ENCODE data around the gene PRKCE.

Gene PRKCE

GRCh38 chr2:45786030-45786835 is 134.8 kb downstream of the PRKCE start:
- Histone ChIP-seq H3K9ac (ENCODE audit: low read length) (no peak overlapping the region), H3K79me1 (replicated peaks; ENCODE audit: low read length, poor library complexity, severe bottlenecking) (peaks cover 18% of the 10 kb centered on the region), H2BK12ac (ENCODE audit: low read length in 2 of 2) (no peak overlapping the region), H4K91ac (ENCODE audit: low read length) (no peak overlapping the region), H3K18ac (ENCODE audit: low read depth in 1 of 2, low read length in 2 of 2) (no peak overlapping the region), H3K4me1 (ENCODE audit: control insufficient read depth, insufficient read depth, low read depth, low read length) (peaks cover 1% of the 10 kb centered on the region), H2BK120ac (ENCODE audit: low read depth, low read length) (no peak overlapping the region), H4K8ac (ENCODE audit: low read length) (no peak overlapping the region), H2AFZ (ENCODE audit: low read depth, low read length) (no peak overlapping the region), H3K9me3 (ENCODE audit: control insufficient read depth, low read length) (no peaks in the 10 kb centered on the region), H3K4me2 (ENCODE audit: low read length, poor library complexity, severe bottlenecking) (no peak overlapping the region), H3K27me3 (ENCODE audit: control insufficient read depth in 1 of 2, insufficient read depth in 1 of 2, low read length in 2 of 2) (peaks cover 0 to 5% of the 10 kb centered on the region in 2 experiments), H2BK15ac (ENCODE audit: low read depth, poor library complexity, severe bottlenecking) (no peak overlapping the region), H2AK5ac (ENCODE audit: low read length, severe bottlenecking) (no peak overlapping the region), H3K27ac (ENCODE audit: low read length, poor library complexity, severe bottlenecking) (no peak overlapping the region), H3K4ac (ENCODE audit: low read depth in 1 of 2, low read length in 2 of 2) (no peak overlapping the region), H3K4me3 (ENCODE audit: insufficient read depth in 1 of 2, low read depth in 1 of 2, low read length in 2 of 2) (no peak overlapping the region), H3K36me3 (ENCODE audit: control insufficient read depth in 1 of 2, insufficient read depth in 2 of 2, low read depth in 1 of 2, low read length in 2 of 2) (no peaks in the 10 kb centered on the region), H3K23ac (ENCODE audit: low read length in 2 of 2) (no peak overlapping the region), H3K14ac (ENCODE audit: low read length in 2 of 2) (no peak overlapping the region), H2BK5ac (ENCODE audit: low read depth, low read length, poor library complexity, severe bottlenecking) (no peak overlapping the region)
- WGBS = 95% methylated on average over 10 of the region's 10 CpGs
- DNase-seq = no peak

- no peak overlapping the region for H2AK5ac ChIP-seq (ENCODE audit: low read length, severe bottlenecking)
- no peak overlapping the region for H2BK15ac ChIP-seq (ENCODE audit: low read depth, poor library complexity, severe bottlenecking)
- H2BK12ac ChIP-seq (ENCODE audit: low read length in 2 of 2) = no peak overlapping the region
Observed at GRCh38 chr2:45786836-45787357, 135.4 kb downstream of the PRKCE start.

GRCh38 chr2:45788401-45788800 is 136.9 kb downstream of the PRKCE start:
- Histone ChIP-seq H3K4ac (ENCODE audit: low read depth in 1 of 2, low read length in 2 of 2) (no peak overlapping the region), H3K9me3 (ENCODE audit: control insufficient read depth, low read length) (no peaks in the 10 kb centered on the region), H2BK12ac (ENCODE audit: low read length in 2 of 2) (no peak overlapping the region), H3K27ac (ENCODE audit: low read length, poor library complexity, severe bottlenecking) (no peak overlapping the region), H2BK15ac (ENCODE audit: low read depth, poor library complexity, severe bottlenecking) (no peak overlapping the region), H3K27me3 (ENCODE audit: control insufficient read depth in 1 of 2, insufficient read depth in 1 of 2, low read length in 2 of 2) (peaks cover 0 to 5% of the 10 kb centered on the region in 2 experiments), H3K14ac (ENCODE audit: low read length in 2 of 2) (no peak overlapping the region), H3K4me3 (ENCODE audit: insufficient read depth in 1 of 2, low read depth in 1 of 2, low read length in 2 of 2) (no peak overlapping the region), H3K4me1 (ENCODE audit: control insufficient read depth, insufficient read depth, low read depth, low read length) (peaks cover 1% of the 10 kb centered on the region), H3K79me1 (replicated peaks; ENCODE audit: low read length, poor library complexity, severe bottlenecking) (peaks cover 14% of the 10 kb centered on the region), H3K36me3 (ENCODE audit: control insufficient read depth in 1 of 2, insufficient read depth in 2 of 2, low read depth in 1 of 2, low read length in 2 of 2) (no peaks in the 10 kb centered on the region), H3K9ac (ENCODE audit: low read length) (no peak overlapping the region), H3K4me2 (ENCODE audit: low read length, poor library complexity, severe bottlenecking) (no peak overlapping the region), H4K8ac (ENCODE audit: low read length) (no peak overlapping the region), H2BK5ac (ENCODE audit: low read depth, low read length, poor library complexity, severe bottlenecking) (no peak overlapping the region), H2AK5ac (ENCODE audit: low read length, severe bottlenecking) (no peak overlapping the region), H3K18ac (ENCODE audit: low read depth in 1 of 2, low read length in 2 of 2) (no peak overlapping the region), H4K91ac (ENCODE audit: low read length) (no peak overlapping the region), H3K23ac (ENCODE audit: low read length in 2 of 2) (no peak overlapping the region), H2BK120ac (ENCODE audit: low read depth, low read length) (no peak overlapping the region), H2AFZ (ENCODE audit: low read depth, low read length) (no peak overlapping the region)
- 98% methylated on average over 2 of the region's 3 CpGs for WGBS
- DNase-seq = no peak

More at GRCh38 chr2:45786836-45787357, 135.4 kb downstream of the PRKCE start:
- peak; percentile 46 for DNase-seq
- H3K23ac ChIP-seq (ENCODE audit: low read length in 2 of 2) = no peak overlapping the region
- H3K4me1 ChIP-seq (ENCODE audit: control insufficient read depth, insufficient read depth, low read depth, low read length) = peaks cover 1% of the 10 kb centered on the region
- no peaks in the 10 kb centered on the region for H3K9me3 ChIP-seq (ENCODE audit: control insufficient read depth, low read length)
- no peak overlapping the region for H3K27ac ChIP-seq (ENCODE audit: low read length, poor library complexity, severe bottlenecking)
- no peak overlapping the region for H2BK120ac ChIP-seq (ENCODE audit: low read depth, low read length)
- no peak overlapping the region for H3K14ac ChIP-seq (ENCODE audit: low read length in 2 of 2)
- 74% methylated on average over 10 of the region's 10 CpGs for WGBS
- H4K91ac ChIP-seq (ENCODE audit: low read length) = no peak overlapping the region
- peaks cover 0 to 5% of the 10 kb centered on the region in 2 experiments for H3K27me3 ChIP-seq (ENCODE audit: control insufficient read depth in 1 of 2, insufficient read depth in 1 of 2, low read length in 2 of 2)
- H3K36me3 ChIP-seq (ENCODE audit: control insufficient read depth in 1 of 2, insufficient read depth in 2 of 2, low read depth in 1 of 2, low read length in 2 of 2) = no peaks in the 10 kb centered on the region
- H3K4me3 ChIP-seq (ENCODE audit: insufficient read depth in 1 of 2, low read depth in 1 of 2, low read length in 2 of 2) = no peak overlapping the region
- H2AFZ ChIP-seq (ENCODE audit: low read depth, low read length) = no peak overlapping the region
- H4K8ac ChIP-seq (ENCODE audit: low read length) = no peak overlapping the region
- no peak overlapping the region for H3K4me2 ChIP-seq (ENCODE audit: low read length, poor library complexity, severe bottlenecking)
- no peak overlapping the region for H3K18ac ChIP-seq (ENCODE audit: low read depth in 1 of 2, low read length in 2 of 2)
- no peak overlapping the region for H3K4ac ChIP-seq (ENCODE audit: low read depth in 1 of 2, low read length in 2 of 2)
- peaks cover 18% of the 10 kb centered on the region for H3K79me1 ChIP-seq (replicated peaks; ENCODE audit: low read length, poor library complexity, severe bottlenecking)
- H2BK5ac ChIP-seq (ENCODE audit: low read depth, low read length, poor library complexity, severe bottlenecking) = no peak overlapping the region
- no peak overlapping the region for H3K9ac ChIP-seq (ENCODE audit: low read length)

- H3K14ac ChIP-seq (ENCODE audit: low read length in 2 of 2) = no peak overlapping the region
- DNase-seq = no peak
- H3K4me1 ChIP-seq (ENCODE audit: control insufficient read depth, insufficient read depth, low read depth, low read length) = peaks cover 1% of the 10 kb centered on the region
- no peak overlapping the region for H3K4ac ChIP-seq (ENCODE audit: low read depth in 1 of 2, low read length in 2 of 2)
- H3K9ac ChIP-seq (ENCODE audit: low read length) = no peak overlapping the region
- H3K23ac ChIP-seq (ENCODE audit: low read length in 2 of 2) = no peak overlapping the region
- no peak overlapping the region for H2AK5ac ChIP-seq (ENCODE audit: low read length, severe bottlenecking)
- H3K27me3 ChIP-seq (ENCODE audit: control insufficient read depth in 1 of 2, insufficient read depth in 1 of 2, low read length in 2 of 2) = peaks cover 0 to 5% of the 10 kb centered on the region in 2 experiments
- H4K91ac ChIP-seq (ENCODE audit: low read length) = no peak overlapping the region
- no peak overlapping the region for H2BK15ac ChIP-seq (ENCODE audit: low read depth, poor library complexity, severe bottlenecking)
- H3K9me3 ChIP-seq (ENCODE audit: control insufficient read depth, low read length) = no peaks in the 10 kb centered on the region
- no peak overlapping the region for H4K8ac ChIP-seq (ENCODE audit: low read length)
- no peak overlapping the region for H2BK120ac ChIP-seq (ENCODE audit: low read depth, low read length)
- no peak overlapping the region for H2BK12ac ChIP-seq (ENCODE audit: low read length in 2 of 2)
- no peak overlapping the region for H3K27ac ChIP-seq (ENCODE audit: low read length, poor library complexity, severe bottlenecking)
- no peak overlapping the region for H2AFZ ChIP-seq (ENCODE audit: low read depth, low read length)
- H3K4me3 ChIP-seq (ENCODE audit: insufficient read depth in 1 of 2, low read depth in 1 of 2, low read length in 2 of 2) = no peak overlapping the region
- H3K36me3 ChIP-seq (ENCODE audit: control insufficient read depth in 1 of 2, insufficient read depth in 2 of 2, low read depth in 1 of 2, low read length in 2 of 2) = no peaks in the 10 kb centered on the region
- H2BK5ac ChIP-seq (ENCODE audit: low read depth, low read length, poor library complexity, severe bottlenecking) = no peak overlapping the region
- H3K4me2 ChIP-seq (ENCODE audit: low read length, poor library complexity, severe bottlenecking) = no peak overlapping the region
- no peak overlapping the region for H3K18ac ChIP-seq (ENCODE audit: low read depth in 1 of 2, low read length in 2 of 2)
- peaks cover 10% of the 10 kb centered on the region for H3K79me1 ChIP-seq (replicated peaks; ENCODE audit: low read length, poor library complexity, severe bottlenecking)
Observed at GRCh38 chr2:45789317-45789716, 137.8 kb downstream of the PRKCE start.

Data from mesenchymal stem cell (in vitro differentiated cells and primary cell).